Measurements from ENCODE around the gene CLEC2L. TPM values are rescaled to one million over a fixed set of nuclear protein-coding genes. Genes with fewer than 3 reads are reported as not detected.

CLEC2L gene
- total and polyA plus RNA-seq, 2 donors (not counting 1 experiment from before 2014, with no cell fraction given) = not detected

DNA sequence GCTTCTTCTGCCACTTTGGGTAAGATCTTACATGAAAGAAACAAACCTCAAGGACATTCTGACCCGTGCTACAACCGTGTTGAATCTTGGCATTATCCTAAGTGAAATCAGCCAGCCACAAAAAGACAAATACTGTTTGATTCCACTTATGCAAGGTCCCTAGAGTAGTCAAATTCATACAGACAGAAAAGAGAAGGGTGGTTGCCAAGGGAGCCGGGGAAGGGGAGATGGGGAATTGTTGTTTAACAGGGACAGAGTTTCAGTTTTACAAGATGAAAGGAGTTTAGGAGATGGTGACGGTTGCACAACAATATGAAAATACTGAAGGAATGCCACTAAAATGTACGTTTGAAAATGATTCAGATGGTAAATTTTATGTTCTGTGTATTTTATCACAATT, 12.2 kb upstream of the CLEC2L start:
- Histone ChIP-seq H3K79me2 (ENCODE audit: control insufficient read depth, insufficient read depth, low read length) (no peaks in the 10 kb centered on the region), H3K4me3 (replicated peaks in 1 of 4; ENCODE audit: control extremely low read depth in 1 of 4, insufficient read depth in 1 of 4, low read depth in 3 of 4, low read length in 4 of 4) (no peak overlapping the region), H3K27me3 (ENCODE audit: control insufficient read depth, insufficient read depth, low read length) (peaks cover 6% of the 10 kb centered on the region), H3K27ac (ENCODE audit: insufficient read depth, low read length) (no peak overlapping the region), H3K36me3 (ENCODE audit: control insufficient read depth, insufficient read depth, low read length) (no peaks in the 10 kb centered on the region), H3K9me3 (ENCODE audit: control insufficient read depth, insufficient read depth, low read depth, low read length) (no peaks in the 10 kb centered on the region), H4K20me1 (ENCODE audit: control insufficient read depth, extremely low read depth, insufficient read depth, low read length) (no peaks in the 10 kb centered on the region), H3K9ac (ENCODE audit: insufficient read depth, low read length) (no peak overlapping the region), H3K4me2 (ENCODE audit: extremely low read depth, insufficient read depth, low read length) (no peak overlapping the region), H3K4me1 (ENCODE audit: control insufficient read depth, extremely low read depth, insufficient read depth, low read length) (no peaks in the 10 kb centered on the region), H2AFZ (ENCODE audit: low read length) (no peak overlapping the region)
- no peak for TF ChIP-seq EZH2 (IDR thresholded peaks at IDR 0.05; ENCODE audit: low read length, missing control alignments)
- TF ChIP-seq, protein P1, sequence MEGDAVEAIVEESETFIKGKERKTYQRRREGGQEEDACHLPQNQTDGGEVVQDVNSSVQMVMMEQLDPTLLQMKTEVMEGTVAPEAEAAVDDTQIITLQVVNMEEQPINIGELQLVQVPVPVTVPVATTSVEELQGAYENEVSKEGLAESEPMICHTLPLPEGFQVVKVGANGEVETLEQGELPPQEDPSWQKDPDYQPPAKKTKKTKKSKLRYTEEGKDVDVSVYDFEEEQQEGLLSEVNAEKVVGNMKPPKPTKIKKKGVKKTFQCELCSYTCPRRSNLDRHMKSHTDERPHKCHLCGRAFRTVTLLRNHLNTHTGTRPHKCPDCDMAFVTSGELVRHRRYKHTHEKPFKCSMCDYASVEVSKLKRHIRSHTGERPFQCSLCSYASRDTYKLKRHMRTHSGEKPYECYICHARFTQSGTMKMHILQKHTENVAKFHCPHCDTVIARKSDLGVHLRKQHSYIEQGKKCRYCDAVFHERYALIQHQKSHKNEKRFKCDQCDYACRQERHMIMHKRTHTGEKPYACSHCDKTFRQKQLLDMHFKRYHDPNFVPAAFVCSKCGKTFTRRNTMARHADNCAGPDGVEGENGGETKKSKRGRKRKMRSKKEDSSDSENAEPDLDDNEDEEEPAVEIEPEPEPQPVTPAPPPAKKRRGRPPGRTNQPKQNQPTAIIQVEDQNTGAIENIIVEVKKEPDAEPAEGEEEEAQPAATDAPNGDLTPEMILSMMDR (conservative IDR thresholded peaks at IDR 0.05 in 1 of 2, IDR thresholded peaks at IDR 0.05 in 1 of 2; ENCODE audit: low read depth in 1 of 2, low read length in 2 of 2) = no peak
- DNase-seq (ENCODE audit: low read depth in 2 of 2) = no peak

DNA sequence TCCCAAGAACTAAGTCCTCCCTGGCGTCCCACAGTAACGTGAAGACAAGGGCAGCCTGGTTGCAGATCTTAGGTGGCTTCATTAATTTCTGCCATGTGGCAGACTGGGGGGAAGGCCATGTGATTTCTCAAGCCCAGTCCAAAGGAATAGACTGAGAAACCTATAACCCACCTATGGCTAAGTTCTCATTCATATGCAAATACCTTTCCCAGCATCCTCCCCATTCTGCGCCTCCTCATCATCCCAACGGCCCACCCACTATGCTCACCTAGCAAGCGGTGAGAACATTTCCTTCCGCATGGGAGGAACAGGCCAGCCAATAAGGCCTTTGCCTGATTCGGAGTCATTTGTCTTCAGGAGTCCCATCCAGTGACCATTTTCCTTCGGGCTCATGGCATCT, 8.2 kb upstream of the CLEC2L start:
- H3K4me3 ChIP-seq (replicated peaks in 1 of 4; ENCODE audit: control extremely low read depth in 1 of 4, insufficient read depth in 1 of 4, low read depth in 3 of 4, low read length in 4 of 4) = no peak overlapping the region
- DNase-seq (ENCODE audit: low read depth in 2 of 2) = no peak

DNA sequence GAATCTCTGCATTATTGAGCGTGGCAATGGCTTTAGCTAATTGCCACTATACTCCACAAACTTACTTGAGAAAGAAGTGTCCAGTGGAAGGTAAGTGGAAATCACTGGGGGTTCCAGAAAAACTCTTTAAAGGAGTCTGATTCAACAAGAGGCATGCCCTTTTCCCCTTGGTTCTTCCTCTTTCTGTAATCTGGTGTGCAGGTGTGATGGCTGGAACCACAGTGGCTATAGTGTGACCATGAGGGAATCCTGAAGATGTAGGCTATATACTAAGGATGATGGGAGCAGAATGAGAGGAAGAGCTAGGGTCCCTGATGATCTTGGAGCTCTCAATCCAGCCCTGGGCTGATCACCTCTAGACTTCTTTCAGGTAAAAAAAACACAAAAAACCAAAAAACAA, 2.0 kb upstream of the CLEC2L start:
- H3K9me3 ChIP-seq (ENCODE audit: control insufficient read depth, insufficient read depth, low read depth, low read length) = no peaks in the 10 kb centered on the region
- no peak overlapping the region for H3K27ac ChIP-seq (ENCODE audit: insufficient read depth, low read length)
- H3K9ac ChIP-seq (ENCODE audit: insufficient read depth, low read length) = no peak overlapping the region
- H2AFZ ChIP-seq (ENCODE audit: low read length) = no peak overlapping the region
- DNase-seq (ENCODE audit: low read depth in 2 of 2) = no peak
- no peak overlapping the region for H3K4me3 ChIP-seq (replicated peaks in 1 of 4; ENCODE audit: control extremely low read depth in 1 of 4, insufficient read depth in 1 of 4, low read depth in 3 of 4, low read length in 4 of 4)
- H3K4me2 ChIP-seq (ENCODE audit: extremely low read depth, insufficient read depth, low read length) = no peak overlapping the region
- TF ChIP-seq, protein P1 (conservative IDR thresholded peaks at IDR 0.05 in 1 of 2, IDR thresholded peaks at IDR 0.05 in 1 of 2; ENCODE audit: low read depth in 1 of 2, low read length in 2 of 2) = no peak
- TF ChIP-seq EZH2 (IDR thresholded peaks at IDR 0.05; ENCODE audit: low read length, missing control alignments) = peak; percentile 21
- H3K27me3 ChIP-seq (ENCODE audit: control insufficient read depth, insufficient read depth, low read length) = peaks cover 21% of the 10 kb centered on the region
- no peaks in the 10 kb centered on the region for H3K79me2 ChIP-seq (ENCODE audit: control insufficient read depth, insufficient read depth, low read length)
- H3K36me3 ChIP-seq (ENCODE audit: control insufficient read depth, insufficient read depth, low read length) = no peaks in the 10 kb centered on the region
- no peaks in the 10 kb centered on the region for H4K20me1 ChIP-seq (ENCODE audit: control insufficient read depth, extremely low read depth, insufficient read depth, low read length)
- H3K4me1 ChIP-seq (ENCODE audit: control insufficient read depth, extremely low read depth, insufficient read depth, low read length) = no peaks in the 10 kb centered on the region

More for the DNA sequence above, 8.2 kb upstream of the CLEC2L start:
- Histone ChIP-seq H4K20me1 (ENCODE audit: control insufficient read depth, extremely low read depth, insufficient read depth, low read length) (no peaks in the 10 kb centered on the region), H3K4me1 (ENCODE audit: control insufficient read depth, extremely low read depth, insufficient read depth, low read length) (no peaks in the 10 kb centered on the region), H3K27me3 (ENCODE audit: control insufficient read depth, insufficient read depth, low read length) (peaks cover 6% of the 10 kb centered on the region), H3K36me3 (ENCODE audit: control insufficient read depth, insufficient read depth, low read length) (no peaks in the 10 kb centered on the region), H2AFZ (ENCODE audit: low read length) (no peak overlapping the region), H3K4me2 (ENCODE audit: extremely low read depth, insufficient read depth, low read length) (no peak overlapping the region), H3K9me3 (ENCODE audit: control insufficient read depth, insufficient read depth, low read depth, low read length) (no peaks in the 10 kb centered on the region), H3K79me2 (ENCODE audit: control insufficient read depth, insufficient read depth, low read length) (no peaks in the 10 kb centered on the region), H3K27ac (ENCODE audit: insufficient read depth, low read length) (no peak overlapping the region), H3K9ac (ENCODE audit: insufficient read depth, low read length) (no peak overlapping the region)
- TF ChIP-seq EZH2 (IDR thresholded peaks at IDR 0.05; ENCODE audit: low read length, missing control alignments) = no peak
- TF ChIP-seq, protein P1 (conservative IDR thresholded peaks at IDR 0.05 in 1 of 2, IDR thresholded peaks at IDR 0.05 in 1 of 2; ENCODE audit: low read depth in 1 of 2, low read length in 2 of 2) = no peak
